Measurements from ENCODE around the gene PLTP.

The PLTP gene

DNA sequence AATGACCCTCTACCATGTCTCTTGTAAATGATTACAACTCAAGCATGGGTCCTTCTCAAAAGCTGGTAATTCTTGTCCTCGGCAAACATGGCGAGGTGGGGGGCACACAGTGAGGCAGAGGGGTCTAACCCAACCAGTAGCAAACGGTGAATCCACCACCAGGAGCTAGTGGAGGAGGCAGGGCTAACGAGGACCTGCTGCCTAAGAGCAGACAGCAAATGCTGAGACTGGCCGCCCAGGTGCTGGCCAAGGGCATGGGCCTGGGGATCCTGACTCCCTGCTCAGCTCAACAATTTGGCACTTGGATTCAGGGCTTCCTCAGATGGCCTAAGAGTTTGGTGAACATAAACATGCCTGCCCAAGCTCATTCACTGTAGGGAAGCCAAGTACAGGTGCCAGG lies 40.9 kb upstream of the PLTP start:
- H3K27me3 ChIP-seq (ENCODE audit: low read length) = no peaks in the 10 kb centered on the region
- no peak overlapping the region for H3K27ac ChIP-seq (ENCODE audit: low read depth, low read length)
- H3K36me3 ChIP-seq (ENCODE audit: low read length) = no peaks in the 10 kb centered on the region
- H2AFZ ChIP-seq (ENCODE audit: low read depth, low read length, severe bottlenecking) = no peak overlapping the region
- TF ChIP-seq EZH2phosphoT487 (conservative IDR thresholded peaks at IDR 0.05; ENCODE audit: low read length) = no peak
- TF ChIP-seq, protein P1, sequence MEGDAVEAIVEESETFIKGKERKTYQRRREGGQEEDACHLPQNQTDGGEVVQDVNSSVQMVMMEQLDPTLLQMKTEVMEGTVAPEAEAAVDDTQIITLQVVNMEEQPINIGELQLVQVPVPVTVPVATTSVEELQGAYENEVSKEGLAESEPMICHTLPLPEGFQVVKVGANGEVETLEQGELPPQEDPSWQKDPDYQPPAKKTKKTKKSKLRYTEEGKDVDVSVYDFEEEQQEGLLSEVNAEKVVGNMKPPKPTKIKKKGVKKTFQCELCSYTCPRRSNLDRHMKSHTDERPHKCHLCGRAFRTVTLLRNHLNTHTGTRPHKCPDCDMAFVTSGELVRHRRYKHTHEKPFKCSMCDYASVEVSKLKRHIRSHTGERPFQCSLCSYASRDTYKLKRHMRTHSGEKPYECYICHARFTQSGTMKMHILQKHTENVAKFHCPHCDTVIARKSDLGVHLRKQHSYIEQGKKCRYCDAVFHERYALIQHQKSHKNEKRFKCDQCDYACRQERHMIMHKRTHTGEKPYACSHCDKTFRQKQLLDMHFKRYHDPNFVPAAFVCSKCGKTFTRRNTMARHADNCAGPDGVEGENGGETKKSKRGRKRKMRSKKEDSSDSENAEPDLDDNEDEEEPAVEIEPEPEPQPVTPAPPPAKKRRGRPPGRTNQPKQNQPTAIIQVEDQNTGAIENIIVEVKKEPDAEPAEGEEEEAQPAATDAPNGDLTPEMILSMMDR (IDR thresholded peaks at IDR 0.05; ENCODE audit: insufficient read depth, low read length, poor library complexity, severe bottlenecking) = no peak
- H3F3A ChIP-seq (ENCODE audit: insufficient read depth) = no peaks in the 10 kb centered on the region
- H4K20me1 ChIP-seq (ENCODE audit: low read depth, low read length) = no peaks in the 10 kb centered on the region
- no peak overlapping the region for H3K9ac ChIP-seq (ENCODE audit: low read length)
- no peaks in the 10 kb centered on the region for H3K9me2 ChIP-seq (replicated peaks; ENCODE audit: insufficient read depth, low read length)
- no peaks in the 10 kb centered on the region for H3K79me2 ChIP-seq (ENCODE audit: insufficient read depth, low read length)
- H3K4me2 ChIP-seq (ENCODE audit: low read depth, low read length, poor library complexity, severe bottlenecking) = no peak overlapping the region
- no peak overlapping the region for H3K4me3 ChIP-seq (ENCODE audit: insufficient read depth, low read length, poor library complexity, severe bottlenecking)
- no peaks in the 10 kb centered on the region for H3K9me3 ChIP-seq (ENCODE audit: insufficient read depth, low read length)

DNA sequence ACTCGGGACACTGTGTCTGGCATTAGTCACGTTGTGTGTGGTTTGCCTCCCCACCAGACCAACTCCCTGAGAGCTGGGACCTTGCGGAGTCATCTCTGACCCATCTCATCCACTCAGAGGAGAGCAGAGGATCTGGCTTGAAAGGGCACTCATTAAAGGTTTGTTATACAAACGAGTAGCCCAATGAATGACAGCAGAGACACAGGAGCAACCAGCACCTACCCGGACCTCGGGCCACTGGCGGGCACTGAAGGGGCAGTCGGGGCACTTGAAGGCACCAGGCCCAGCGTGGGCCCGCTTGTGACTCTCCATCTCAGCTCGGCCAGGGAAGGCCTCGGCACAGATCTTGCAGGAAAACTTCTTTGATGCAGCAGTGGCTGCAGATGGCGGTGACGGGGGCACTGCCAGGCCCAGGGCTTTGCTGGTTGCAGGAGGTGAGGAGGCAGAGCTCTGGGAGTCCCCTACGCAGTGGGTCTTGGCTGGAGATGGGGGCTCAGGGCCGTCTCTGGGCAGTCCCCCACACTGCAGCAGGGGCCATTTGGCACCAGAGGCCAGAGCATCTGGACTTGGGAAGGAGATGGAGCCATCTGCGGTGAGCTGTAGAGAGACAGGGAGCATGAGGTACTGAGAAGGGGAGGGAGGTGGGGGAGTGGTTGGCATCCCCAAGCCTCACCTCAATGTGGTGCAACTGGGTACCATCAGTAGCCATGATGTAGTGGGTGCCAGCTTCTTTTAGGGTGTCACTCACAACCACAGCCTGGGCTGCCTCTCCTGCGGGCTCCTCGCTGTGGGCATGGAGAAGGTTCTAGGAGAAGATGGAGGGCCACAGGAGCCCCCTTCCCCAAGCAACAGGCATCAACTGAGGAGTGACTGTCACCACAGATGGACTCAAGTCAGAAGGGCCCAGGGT lies 40.2 kb upstream of the PLTP start:
- Histone ChIP-seq H3K27ac (ENCODE audit: low read depth, low read length) (no peak overlapping the region), H3K4me2 (ENCODE audit: low read depth, low read length, poor library complexity, severe bottlenecking) (no peak overlapping the region), H3K9me3 (ENCODE audit: insufficient read depth, low read length) (no peaks in the 10 kb centered on the region), H3K36me3 (ENCODE audit: low read length) (no peaks in the 10 kb centered on the region), H2AFZ (ENCODE audit: low read depth, low read length, severe bottlenecking) (no peak overlapping the region), H3K9ac (ENCODE audit: low read length) (no peak overlapping the region), H4K20me1 (ENCODE audit: low read depth, low read length) (no peaks in the 10 kb centered on the region), H3K27me3 (ENCODE audit: low read length) (no peaks in the 10 kb centered on the region), H3F3A (ENCODE audit: insufficient read depth) (no peaks in the 10 kb centered on the region), H3K4me3 (ENCODE audit: insufficient read depth, low read length, poor library complexity, severe bottlenecking) (no peak overlapping the region), H3K79me2 (ENCODE audit: insufficient read depth, low read length) (no peaks in the 10 kb centered on the region), H3K9me2 (replicated peaks; ENCODE audit: insufficient read depth, low read length) (no peaks in the 10 kb centered on the region)
- TF ChIP-seq, protein P1 (IDR thresholded peaks at IDR 0.05; ENCODE audit: insufficient read depth, low read length, poor library complexity, severe bottlenecking) = no peak
- no peak for TF ChIP-seq EZH2phosphoT487 (conservative IDR thresholded peaks at IDR 0.05; ENCODE audit: low read length)

DNA sequence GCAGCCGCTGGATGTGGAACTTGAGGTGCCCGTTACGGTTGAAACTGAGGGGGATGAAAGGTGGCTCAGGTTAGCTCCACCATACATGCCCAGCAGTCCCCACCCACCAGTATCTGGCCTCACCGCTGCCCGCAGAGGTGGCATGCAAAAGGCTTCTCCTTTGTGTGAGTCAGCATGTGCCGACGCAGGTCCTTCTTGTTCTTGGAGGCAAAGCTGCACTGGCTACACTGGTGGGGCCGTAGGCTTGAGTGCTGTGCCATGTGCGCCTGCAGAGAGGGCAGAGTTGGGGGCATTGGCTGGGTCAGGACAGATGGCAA lies 38.3 kb upstream of the PLTP start:
- Histone ChIP-seq H3K79me2 (ENCODE audit: insufficient read depth, low read length) (no peaks in the 10 kb centered on the region), H4K20me1 (ENCODE audit: low read depth, low read length) (no peaks in the 10 kb centered on the region), H3K9me3 (ENCODE audit: insufficient read depth, low read length) (no peaks in the 10 kb centered on the region), H3K36me3 (ENCODE audit: low read length) (no peaks in the 10 kb centered on the region), H3F3A (ENCODE audit: insufficient read depth) (no peaks in the 10 kb centered on the region), H2AFZ (ENCODE audit: low read depth, low read length, severe bottlenecking) (no peak overlapping the region), H3K27me3 (ENCODE audit: low read length) (no peaks in the 10 kb centered on the region), H3K9ac (ENCODE audit: low read length) (no peak overlapping the region), H3K4me3 (ENCODE audit: insufficient read depth, low read length, poor library complexity, severe bottlenecking) (no peak overlapping the region), H3K27ac (ENCODE audit: low read depth, low read length) (no peak overlapping the region), H3K9me2 (replicated peaks; ENCODE audit: insufficient read depth, low read length) (no peaks in the 10 kb centered on the region), H3K4me2 (ENCODE audit: low read depth, low read length, poor library complexity, severe bottlenecking) (no peak overlapping the region)
- TF ChIP-seq, protein P1 (IDR thresholded peaks at IDR 0.05; ENCODE audit: insufficient read depth, low read length, poor library complexity, severe bottlenecking) = no peak
- TF ChIP-seq EZH2phosphoT487 (conservative IDR thresholded peaks at IDR 0.05; ENCODE audit: low read length) = no peak

Measured in SU-DHL-6 (cell line).